Gastroesophageal sphincter (tissue), 3 donors: ENCODE results near the gene BTBD18.

Experiments
- POLR2A ChIP-seq, 2 donors: fragments of 450-650 bp; IDR thresholded peaks; one replicate each; pipeline ENCODE4 v1.6.1; 2017; ENCODE audit warnings: antibody characterized with exemption in 2 of 2, mild to moderate bottlenecking in 2 of 2, moderate library complexity in 1 of 2
- POLR2AphosphoS5 ChIP-seq: sonication (generic); formaldehyde crosslinking; IDR thresholded peaks from one replicate; pipeline ENCODE4 v1.6.1; 2017; ENCODE audit warnings: antibody characterized with exemption
- TF ChIP-seq, protein P1 (sequence below), 4 experiments: fragments of 200-600 bp in 2 of 4; fragments of 450-650 bp in 2 of 4; sonication (generic) in 1 of 4; IDR thresholded peaks; one replicate each; pipeline ENCODE4 v1.5.1; 2017 to 2019; ENCODE audit warnings: antibody characterized with exemption in 4 of 4, mild to moderate bottlenecking in 2 of 4, moderate library complexity in 2 of 4

DNA sequence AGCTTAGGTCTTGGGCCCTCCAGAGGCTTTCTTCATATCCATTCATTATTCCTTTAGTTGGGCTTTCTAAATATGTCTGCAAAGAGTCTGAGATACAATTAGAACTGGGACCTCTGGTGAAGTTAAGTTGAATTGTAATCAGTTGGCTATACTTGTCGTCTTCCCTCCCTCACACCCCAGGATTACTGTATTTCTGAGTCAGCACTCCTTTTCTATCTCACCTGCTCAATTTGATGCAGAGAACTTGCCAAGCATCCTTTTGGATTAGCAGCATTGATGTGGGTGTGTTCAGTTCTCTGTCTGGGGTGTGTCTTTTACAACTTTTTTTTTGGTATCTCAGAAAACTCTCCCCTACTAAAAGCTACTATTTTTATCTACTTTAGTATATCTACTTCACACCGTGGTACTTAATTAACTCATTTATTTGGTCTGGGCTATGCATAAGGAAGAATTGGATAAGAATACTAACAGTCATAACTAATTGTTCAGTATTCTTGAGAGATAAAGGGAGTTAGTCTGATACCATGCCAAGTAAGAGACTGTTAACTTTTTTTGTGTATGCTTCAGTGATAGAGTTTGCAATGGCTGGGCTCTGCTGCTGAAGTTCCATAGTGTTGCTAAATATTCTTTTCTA, 25.1 kb upstream of the BTBD18 start:
- TF ChIP-seq, protein P1, sequence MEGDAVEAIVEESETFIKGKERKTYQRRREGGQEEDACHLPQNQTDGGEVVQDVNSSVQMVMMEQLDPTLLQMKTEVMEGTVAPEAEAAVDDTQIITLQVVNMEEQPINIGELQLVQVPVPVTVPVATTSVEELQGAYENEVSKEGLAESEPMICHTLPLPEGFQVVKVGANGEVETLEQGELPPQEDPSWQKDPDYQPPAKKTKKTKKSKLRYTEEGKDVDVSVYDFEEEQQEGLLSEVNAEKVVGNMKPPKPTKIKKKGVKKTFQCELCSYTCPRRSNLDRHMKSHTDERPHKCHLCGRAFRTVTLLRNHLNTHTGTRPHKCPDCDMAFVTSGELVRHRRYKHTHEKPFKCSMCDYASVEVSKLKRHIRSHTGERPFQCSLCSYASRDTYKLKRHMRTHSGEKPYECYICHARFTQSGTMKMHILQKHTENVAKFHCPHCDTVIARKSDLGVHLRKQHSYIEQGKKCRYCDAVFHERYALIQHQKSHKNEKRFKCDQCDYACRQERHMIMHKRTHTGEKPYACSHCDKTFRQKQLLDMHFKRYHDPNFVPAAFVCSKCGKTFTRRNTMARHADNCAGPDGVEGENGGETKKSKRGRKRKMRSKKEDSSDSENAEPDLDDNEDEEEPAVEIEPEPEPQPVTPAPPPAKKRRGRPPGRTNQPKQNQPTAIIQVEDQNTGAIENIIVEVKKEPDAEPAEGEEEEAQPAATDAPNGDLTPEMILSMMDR (IDR thresholded peaks at IDR 0.05): no peak
- TF ChIP-seq POLR2A (IDR thresholded peaks at IDR 0.05) (no peak), POLR2AphosphoS5 (no peak)
